ENCODE data around the gene PAPPA.

PAPPA gene

GRCh38 chr9:116349684-116350083 lies 196.1 kb downstream of the PAPPA start:
- Histone ChIP-seq H2AFZ (ENCODE audit: low read length) (no peak overlapping the region), H3K4me2 (ENCODE audit: low read depth, low read length, poor library complexity, severe bottlenecking) (no peak overlapping the region), H3K4me1 (ENCODE audit: insufficient read depth, low read length, poor library complexity, severe bottlenecking) (no peaks in the 10 kb centered on the region), H3K79me2 (ENCODE audit: insufficient read depth, low read length) (no peaks in the 10 kb centered on the region), H3K9me2 (replicated peaks; ENCODE audit: low read depth, low read length) (no peaks in the 10 kb centered on the region), H3K9me3 (ENCODE audit: insufficient read depth, low read depth, low read length) (peaks cover 4% of the 10 kb centered on the region; the same call in 1 of the 2 replicates), H3K36me3 (ENCODE audit: insufficient read depth, low read length) (no peaks in the 10 kb centered on the region), H3K4me3 (ENCODE audit: low read length, poor library complexity, severe bottlenecking) (no peak overlapping the region), H3F3A (ENCODE audit: low read depth) (no peaks in the 10 kb centered on the region), H3K27me3 (ENCODE audit: insufficient read depth, low read length, poor library complexity, severe bottlenecking) (no peaks in the 10 kb centered on the region), H3K9ac (ENCODE audit: low read depth, low read length, poor library complexity, severe bottlenecking) (no peak overlapping the region), H4K20me1 (ENCODE audit: insufficient read depth, low read length, poor library complexity, severe bottlenecking) (no peaks in the 10 kb centered on the region)
- TF ChIP-seq CTCF (conservative IDR thresholded peaks at IDR 0.05; ENCODE audit: low read length) (no peak), EZH2phosphoT487 (IDR thresholded peaks at IDR 0.05; ENCODE audit: borderline replicate concordance) (no peak)

DNA sequence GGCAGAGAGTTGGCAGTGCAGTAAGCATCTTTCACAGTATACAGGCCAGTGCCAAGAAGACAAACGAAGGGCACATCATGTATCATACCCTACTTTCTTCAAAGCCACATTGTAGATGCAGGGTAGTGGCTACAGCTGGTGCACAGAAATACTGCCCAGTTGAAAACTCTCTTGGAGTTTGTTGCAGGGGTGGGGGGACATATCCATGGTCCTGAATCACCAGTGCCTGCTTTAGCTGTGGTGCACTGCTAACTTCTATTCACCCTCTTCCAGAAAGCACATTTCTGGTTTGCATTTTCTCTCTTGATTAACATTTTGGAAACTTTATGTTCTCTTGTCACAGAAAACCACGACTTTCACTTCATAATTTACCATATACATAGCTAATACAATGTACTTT lies 196.6 kb downstream of the PAPPA start:
- no peaks in the 10 kb centered on the region for H3K4me1 ChIP-seq (ENCODE audit: insufficient read depth, low read length, poor library complexity, severe bottlenecking)
- H3K79me2 ChIP-seq (ENCODE audit: insufficient read depth, low read length) = no peaks in the 10 kb centered on the region
- H3K9me3 ChIP-seq (ENCODE audit: insufficient read depth, low read depth, low read length) = peaks cover 4% of the 10 kb centered on the region; the same call in 1 of the 2 replicates
- H3F3A ChIP-seq (ENCODE audit: low read depth) = no peaks in the 10 kb centered on the region
- H3K4me3 ChIP-seq (ENCODE audit: low read length, poor library complexity, severe bottlenecking) = no peak overlapping the region
- TF ChIP-seq EZH2phosphoT487 (IDR thresholded peaks at IDR 0.05; ENCODE audit: borderline replicate concordance) (no peak), CTCF (conservative IDR thresholded peaks at IDR 0.05; ENCODE audit: low read length) (no peak)
- H3K27me3 ChIP-seq (ENCODE audit: insufficient read depth, low read length, poor library complexity, severe bottlenecking) = no peaks in the 10 kb centered on the region
- H3K4me2 ChIP-seq (ENCODE audit: low read depth, low read length, poor library complexity, severe bottlenecking) = no peak overlapping the region
- H4K20me1 ChIP-seq (ENCODE audit: insufficient read depth, low read length, poor library complexity, severe bottlenecking) = no peaks in the 10 kb centered on the region
- no peak overlapping the region for H3K9ac ChIP-seq (ENCODE audit: low read depth, low read length, poor library complexity, severe bottlenecking)
- no peaks in the 10 kb centered on the region for H3K36me3 ChIP-seq (ENCODE audit: insufficient read depth, low read length)
- H3K9me2 ChIP-seq (replicated peaks; ENCODE audit: low read depth, low read length) = no peaks in the 10 kb centered on the region
- H2AFZ ChIP-seq (ENCODE audit: low read length) = no peak overlapping the region

DNA sequence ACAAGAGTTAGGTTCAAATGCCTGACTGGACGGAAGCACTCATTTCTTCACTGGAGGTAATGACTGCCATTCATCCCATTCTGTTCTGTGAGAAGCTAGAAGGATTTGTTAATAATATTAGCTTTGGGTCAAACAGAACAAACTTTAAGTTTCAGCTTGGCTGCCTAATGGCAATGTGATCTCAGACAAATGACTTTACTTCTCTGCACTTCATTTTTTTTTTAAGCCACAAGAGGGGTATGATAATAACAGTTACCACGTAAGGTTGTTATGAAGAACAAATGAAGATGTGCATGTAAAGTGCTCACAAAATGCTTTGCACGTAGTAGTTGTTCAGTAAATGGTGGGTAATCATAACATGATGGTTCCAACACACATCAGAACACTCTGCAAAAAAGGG lies 199.4 kb downstream of the PAPPA start:
- peaks cover 3% of the 10 kb centered on the region; the same call in 1 of the 2 replicates for H3K9me3 ChIP-seq (ENCODE audit: insufficient read depth, low read depth, low read length)
- H3K79me2 ChIP-seq (ENCODE audit: insufficient read depth, low read length) = no peaks in the 10 kb centered on the region
- no peak overlapping the region for H3K4me2 ChIP-seq (ENCODE audit: low read depth, low read length, poor library complexity, severe bottlenecking)
- no peaks in the 10 kb centered on the region for H3K36me3 ChIP-seq (ENCODE audit: insufficient read depth, low read length)
- no peaks in the 10 kb centered on the region for H3K4me1 ChIP-seq (ENCODE audit: insufficient read depth, low read length, poor library complexity, severe bottlenecking)
- H3K27me3 ChIP-seq (ENCODE audit: insufficient read depth, low read length, poor library complexity, severe bottlenecking) = no peaks in the 10 kb centered on the region
- H2AFZ ChIP-seq (ENCODE audit: low read length) = no peak overlapping the region
- no peak overlapping the region for H3K4me3 ChIP-seq (ENCODE audit: low read length, poor library complexity, severe bottlenecking)
- H3F3A ChIP-seq (ENCODE audit: low read depth) = no peaks in the 10 kb centered on the region
- H3K9ac ChIP-seq (ENCODE audit: low read depth, low read length, poor library complexity, severe bottlenecking) = no peak overlapping the region
- no peaks in the 10 kb centered on the region for H4K20me1 ChIP-seq (ENCODE audit: insufficient read depth, low read length, poor library complexity, severe bottlenecking)
- TF ChIP-seq EZH2phosphoT487 (IDR thresholded peaks at IDR 0.05; ENCODE audit: borderline replicate concordance) (no peak), CTCF (conservative IDR thresholded peaks at IDR 0.05; ENCODE audit: low read length) (no peak)
- no peaks in the 10 kb centered on the region for H3K9me2 ChIP-seq (replicated peaks; ENCODE audit: low read depth, low read length)
